Gastroesophageal sphincter (tissue), 3 donors: Measurements from ENCODE around the gene MMP11.

Source experiments
- CTCF ChIP-seq, 4 experiments: fragments of 200-600 bp in 2 of 4; fragments of 450-650 bp in 2 of 4; sonication (generic) in 1 of 4; IDR thresholded peaks; one replicate each; pipeline ENCODE4 v1.5.1; 2017 to 2019; ENCODE audit warnings: antibody characterized with exemption in 4 of 4, mild to moderate bottlenecking in 2 of 4, moderate library complexity in 2 of 4
- POLR2AphosphoS5 ChIP-seq: sonication (generic); formaldehyde crosslinking; IDR thresholded peaks from one replicate; pipeline ENCODE4 v1.6.1; 2017; ENCODE audit warnings: antibody characterized with exemption

- TF ChIP-seq CTCF (IDR thresholded peaks at IDR 0.05) = no peak
- no peak for TF ChIP-seq POLR2AphosphoS5
Measured at GRCh38 chr22:23827351-23827995, 54.8 kb downstream of the MMP11 start.
